ENCODE measurements around the gene CACNA2D3.

CACNA2D3 gene

GRCh38 chr3:54827056-54827687, 704.8 kb downstream of the CACNA2D3 start:
- DNase-seq, result no peak

- no peak for DNase-seq
Observed at GRCh38 chr3:54827776-54828175, 705.4 kb downstream of the CACNA2D3 start.

- no peak for DNase-seq
Observed at GRCh38 chr3:54830658-54831057, 708.3 kb downstream of the CACNA2D3 start.

GRCh38 chr3:54831112-54831511, 708.8 kb downstream of the CACNA2D3 start:
- DNase-seq, result no peak

- no peak for DNase-seq
Observed at GRCh38 chr3:54832876-54833275, 710.5 kb downstream of the CACNA2D3 start.

GRCh38 chr3:54835701-54836100, 713.3 kb downstream of the CACNA2D3 start:
- no peak for DNase-seq

- DNase-seq, result peak; percentile 25
Observed at GRCh38 chr3:54836871-54837270, 714.5 kb downstream of the CACNA2D3 start.

- no peak for DNase-seq
Observed at GRCh38 chr3:54837964-54838363, 715.6 kb downstream of the CACNA2D3 start.

- DNase-seq, result no peak
Observed at GRCh38 chr3:54841471-54841870, 719.1 kb downstream of the CACNA2D3 start.

GRCh38 chr3:54843352-54843751, 721.0 kb downstream of the CACNA2D3 start:
- DNase-seq, result no peak

GRCh38 chr3:54844211-54844610, 721.9 kb downstream of the CACNA2D3 start:
- no peak for DNase-seq

GRCh38 chr3:54845011-54845410, 722.7 kb downstream of the CACNA2D3 start:
- no peak for DNase-seq

GRCh38 chr3:54845551-54845950, 723.2 kb downstream of the CACNA2D3 start:
- no peak for DNase-seq

GRCh38 chr3:54846119-54846518, 723.8 kb downstream of the CACNA2D3 start:
- DNase-seq, result no peak

- no peak for DNase-seq
Observed at GRCh38 chr3:54847361-54847760, 725.0 kb downstream of the CACNA2D3 start.

- DNase-seq, result no peak
Observed at GRCh38 chr3:54849360-54849759, 727.0 kb downstream of the CACNA2D3 start.

GRCh38 chr3:54850484-54851018, 728.2 kb downstream of the CACNA2D3 start:
- no peak for DNase-seq

GRCh38 chr3:54853573-54854404, 731.4 kb downstream of the CACNA2D3 start:
- DNase-seq, result peak; percentile 74

- DNase-seq, result peak; percentile 6
Observed at GRCh38 chr3:54856271-54856670, 733.9 kb downstream of the CACNA2D3 start.

- DNase-seq, result no peak
Observed at GRCh38 chr3:54857343-54857742, 735.0 kb downstream of the CACNA2D3 start.

- DNase-seq, result no peak
Observed at GRCh38 chr3:54858093-54858785, 735.9 kb downstream of the CACNA2D3 start.

GRCh38 chr3:54859184-54859583, 736.8 kb downstream of the CACNA2D3 start:
- DNase-seq, result no peak

- DNase-seq, result no peak
Observed at GRCh38 chr3:54861248-54862067, 739.1 kb downstream of the CACNA2D3 start.
